ENCODE results near the gene ATP6V1G2.
"Not testable (repeated sequence)": the region's sequence is repeated elsewhere in the genome, so short reads cannot be mapped to it uniquely, and the experiment has no call there.

DNA sequence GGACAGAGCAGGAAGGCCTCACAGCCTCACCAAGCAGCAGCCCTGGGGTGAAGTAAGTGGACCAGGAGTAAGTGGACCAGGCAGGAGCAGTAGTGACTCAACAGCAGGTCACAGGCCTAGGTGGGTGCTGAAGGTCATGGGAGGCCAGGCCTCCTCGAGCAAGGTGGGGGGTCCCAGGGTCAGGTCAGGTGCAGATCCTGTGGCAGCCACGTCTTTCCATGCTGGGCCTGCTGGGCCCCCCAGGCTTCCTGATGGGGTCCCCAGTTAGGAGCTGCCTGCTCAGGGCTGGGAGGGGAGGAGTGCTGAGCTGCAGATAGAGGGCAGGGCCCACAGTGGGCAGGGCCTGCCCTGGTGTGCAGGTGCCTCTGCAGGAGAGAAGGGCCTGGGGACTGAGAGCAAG, 37.4 kb downstream of the ATP6V1G2 start:
- not testable (repeated sequence) for TF ChIP-seq POLR2AphosphoS5 (IDR thresholded peaks at IDR 0.05; ENCODE audit: low read depth); EZH2 (IDR thresholded peaks at IDR 0.05; ENCODE audit: low read depth, unreplicated experiment); JUNB (IDR thresholded peaks at IDR 0.05; ENCODE audit: unreplicated experiment); EZH2phosphoT487 (IDR thresholded peaks at IDR 0.05; ENCODE audit: unreplicated experiment); CREB1 (CRISPR knock-in tag; IDR thresholded peaks at IDR 0.05; ENCODE audit: low read depth); ZNF114 (CRISPR knock-in tag; IDR thresholded peaks at IDR 0.05); NANOG (IDR thresholded peaks at IDR 0.05; ENCODE audit: borderline replicate concordance); STAT1 (IDR thresholded peaks at IDR 0.05; ENCODE audit: unreplicated experiment); ZNF331 (CRISPR knock-in tag; IDR thresholded peaks at IDR 0.05; ENCODE audit: low read depth)
- TF ChIP-seq, protein P1, sequence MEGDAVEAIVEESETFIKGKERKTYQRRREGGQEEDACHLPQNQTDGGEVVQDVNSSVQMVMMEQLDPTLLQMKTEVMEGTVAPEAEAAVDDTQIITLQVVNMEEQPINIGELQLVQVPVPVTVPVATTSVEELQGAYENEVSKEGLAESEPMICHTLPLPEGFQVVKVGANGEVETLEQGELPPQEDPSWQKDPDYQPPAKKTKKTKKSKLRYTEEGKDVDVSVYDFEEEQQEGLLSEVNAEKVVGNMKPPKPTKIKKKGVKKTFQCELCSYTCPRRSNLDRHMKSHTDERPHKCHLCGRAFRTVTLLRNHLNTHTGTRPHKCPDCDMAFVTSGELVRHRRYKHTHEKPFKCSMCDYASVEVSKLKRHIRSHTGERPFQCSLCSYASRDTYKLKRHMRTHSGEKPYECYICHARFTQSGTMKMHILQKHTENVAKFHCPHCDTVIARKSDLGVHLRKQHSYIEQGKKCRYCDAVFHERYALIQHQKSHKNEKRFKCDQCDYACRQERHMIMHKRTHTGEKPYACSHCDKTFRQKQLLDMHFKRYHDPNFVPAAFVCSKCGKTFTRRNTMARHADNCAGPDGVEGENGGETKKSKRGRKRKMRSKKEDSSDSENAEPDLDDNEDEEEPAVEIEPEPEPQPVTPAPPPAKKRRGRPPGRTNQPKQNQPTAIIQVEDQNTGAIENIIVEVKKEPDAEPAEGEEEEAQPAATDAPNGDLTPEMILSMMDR (conservative IDR thresholded peaks at IDR 0.05; ENCODE audit: low read depth in 2 of 2): not testable (repeated sequence)
- TF ChIP-seq, protein P2, sequence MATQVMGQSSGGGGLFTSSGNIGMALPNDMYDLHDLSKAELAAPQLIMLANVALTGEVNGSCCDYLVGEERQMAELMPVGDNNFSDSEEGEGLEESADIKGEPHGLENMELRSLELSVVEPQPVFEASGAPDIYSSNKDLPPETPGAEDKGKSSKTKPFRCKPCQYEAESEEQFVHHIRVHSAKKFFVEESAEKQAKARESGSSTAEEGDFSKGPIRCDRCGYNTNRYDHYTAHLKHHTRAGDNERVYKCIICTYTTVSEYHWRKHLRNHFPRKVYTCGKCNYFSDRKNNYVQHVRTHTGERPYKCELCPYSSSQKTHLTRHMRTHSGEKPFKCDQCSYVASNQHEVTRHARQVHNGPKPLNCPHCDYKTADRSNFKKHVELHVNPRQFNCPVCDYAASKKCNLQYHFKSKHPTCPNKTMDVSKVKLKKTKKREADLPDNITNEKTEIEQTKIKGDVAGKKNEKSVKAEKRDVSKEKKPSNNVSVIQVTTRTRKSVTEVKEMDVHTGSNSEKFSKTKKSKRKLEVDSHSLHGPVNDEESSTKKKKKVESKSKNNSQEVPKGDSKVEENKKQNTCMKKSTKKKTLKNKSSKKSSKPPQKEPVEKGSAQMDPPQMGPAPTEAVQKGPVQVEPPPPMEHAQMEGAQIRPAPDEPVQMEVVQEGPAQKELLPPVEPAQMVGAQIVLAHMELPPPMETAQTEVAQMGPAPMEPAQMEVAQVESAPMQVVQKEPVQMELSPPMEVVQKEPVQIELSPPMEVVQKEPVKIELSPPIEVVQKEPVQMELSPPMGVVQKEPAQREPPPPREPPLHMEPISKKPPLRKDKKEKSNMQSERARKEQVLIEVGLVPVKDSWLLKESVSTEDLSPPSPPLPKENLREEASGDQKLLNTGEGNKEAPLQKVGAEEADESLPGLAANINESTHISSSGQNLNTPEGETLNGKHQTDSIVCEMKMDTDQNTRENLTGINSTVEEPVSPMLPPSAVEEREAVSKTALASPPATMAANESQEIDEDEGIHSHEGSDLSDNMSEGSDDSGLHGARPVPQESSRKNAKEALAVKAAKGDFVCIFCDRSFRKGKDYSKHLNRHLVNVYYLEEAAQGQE (IDR thresholded peaks at IDR 0.05; ENCODE audit: unreplicated experiment): not testable (repeated sequence)
- TF ChIP-seq, protein P3, sequence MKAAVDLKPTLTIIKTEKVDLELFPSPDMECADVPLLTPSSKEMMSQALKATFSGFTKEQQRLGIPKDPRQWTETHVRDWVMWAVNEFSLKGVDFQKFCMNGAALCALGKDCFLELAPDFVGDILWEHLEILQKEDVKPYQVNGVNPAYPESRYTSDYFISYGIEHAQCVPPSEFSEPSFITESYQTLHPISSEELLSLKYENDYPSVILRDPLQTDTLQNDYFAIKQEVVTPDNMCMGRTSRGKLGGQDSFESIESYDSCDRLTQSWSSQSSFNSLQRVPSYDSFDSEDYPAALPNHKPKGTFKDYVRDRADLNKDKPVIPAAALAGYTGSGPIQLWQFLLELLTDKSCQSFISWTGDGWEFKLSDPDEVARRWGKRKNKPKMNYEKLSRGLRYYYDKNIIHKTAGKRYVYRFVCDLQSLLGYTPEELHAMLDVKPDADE (IDR thresholded peaks at IDR 0.05): not testable (repeated sequence)
- TF ChIP-seq, protein P4, sequence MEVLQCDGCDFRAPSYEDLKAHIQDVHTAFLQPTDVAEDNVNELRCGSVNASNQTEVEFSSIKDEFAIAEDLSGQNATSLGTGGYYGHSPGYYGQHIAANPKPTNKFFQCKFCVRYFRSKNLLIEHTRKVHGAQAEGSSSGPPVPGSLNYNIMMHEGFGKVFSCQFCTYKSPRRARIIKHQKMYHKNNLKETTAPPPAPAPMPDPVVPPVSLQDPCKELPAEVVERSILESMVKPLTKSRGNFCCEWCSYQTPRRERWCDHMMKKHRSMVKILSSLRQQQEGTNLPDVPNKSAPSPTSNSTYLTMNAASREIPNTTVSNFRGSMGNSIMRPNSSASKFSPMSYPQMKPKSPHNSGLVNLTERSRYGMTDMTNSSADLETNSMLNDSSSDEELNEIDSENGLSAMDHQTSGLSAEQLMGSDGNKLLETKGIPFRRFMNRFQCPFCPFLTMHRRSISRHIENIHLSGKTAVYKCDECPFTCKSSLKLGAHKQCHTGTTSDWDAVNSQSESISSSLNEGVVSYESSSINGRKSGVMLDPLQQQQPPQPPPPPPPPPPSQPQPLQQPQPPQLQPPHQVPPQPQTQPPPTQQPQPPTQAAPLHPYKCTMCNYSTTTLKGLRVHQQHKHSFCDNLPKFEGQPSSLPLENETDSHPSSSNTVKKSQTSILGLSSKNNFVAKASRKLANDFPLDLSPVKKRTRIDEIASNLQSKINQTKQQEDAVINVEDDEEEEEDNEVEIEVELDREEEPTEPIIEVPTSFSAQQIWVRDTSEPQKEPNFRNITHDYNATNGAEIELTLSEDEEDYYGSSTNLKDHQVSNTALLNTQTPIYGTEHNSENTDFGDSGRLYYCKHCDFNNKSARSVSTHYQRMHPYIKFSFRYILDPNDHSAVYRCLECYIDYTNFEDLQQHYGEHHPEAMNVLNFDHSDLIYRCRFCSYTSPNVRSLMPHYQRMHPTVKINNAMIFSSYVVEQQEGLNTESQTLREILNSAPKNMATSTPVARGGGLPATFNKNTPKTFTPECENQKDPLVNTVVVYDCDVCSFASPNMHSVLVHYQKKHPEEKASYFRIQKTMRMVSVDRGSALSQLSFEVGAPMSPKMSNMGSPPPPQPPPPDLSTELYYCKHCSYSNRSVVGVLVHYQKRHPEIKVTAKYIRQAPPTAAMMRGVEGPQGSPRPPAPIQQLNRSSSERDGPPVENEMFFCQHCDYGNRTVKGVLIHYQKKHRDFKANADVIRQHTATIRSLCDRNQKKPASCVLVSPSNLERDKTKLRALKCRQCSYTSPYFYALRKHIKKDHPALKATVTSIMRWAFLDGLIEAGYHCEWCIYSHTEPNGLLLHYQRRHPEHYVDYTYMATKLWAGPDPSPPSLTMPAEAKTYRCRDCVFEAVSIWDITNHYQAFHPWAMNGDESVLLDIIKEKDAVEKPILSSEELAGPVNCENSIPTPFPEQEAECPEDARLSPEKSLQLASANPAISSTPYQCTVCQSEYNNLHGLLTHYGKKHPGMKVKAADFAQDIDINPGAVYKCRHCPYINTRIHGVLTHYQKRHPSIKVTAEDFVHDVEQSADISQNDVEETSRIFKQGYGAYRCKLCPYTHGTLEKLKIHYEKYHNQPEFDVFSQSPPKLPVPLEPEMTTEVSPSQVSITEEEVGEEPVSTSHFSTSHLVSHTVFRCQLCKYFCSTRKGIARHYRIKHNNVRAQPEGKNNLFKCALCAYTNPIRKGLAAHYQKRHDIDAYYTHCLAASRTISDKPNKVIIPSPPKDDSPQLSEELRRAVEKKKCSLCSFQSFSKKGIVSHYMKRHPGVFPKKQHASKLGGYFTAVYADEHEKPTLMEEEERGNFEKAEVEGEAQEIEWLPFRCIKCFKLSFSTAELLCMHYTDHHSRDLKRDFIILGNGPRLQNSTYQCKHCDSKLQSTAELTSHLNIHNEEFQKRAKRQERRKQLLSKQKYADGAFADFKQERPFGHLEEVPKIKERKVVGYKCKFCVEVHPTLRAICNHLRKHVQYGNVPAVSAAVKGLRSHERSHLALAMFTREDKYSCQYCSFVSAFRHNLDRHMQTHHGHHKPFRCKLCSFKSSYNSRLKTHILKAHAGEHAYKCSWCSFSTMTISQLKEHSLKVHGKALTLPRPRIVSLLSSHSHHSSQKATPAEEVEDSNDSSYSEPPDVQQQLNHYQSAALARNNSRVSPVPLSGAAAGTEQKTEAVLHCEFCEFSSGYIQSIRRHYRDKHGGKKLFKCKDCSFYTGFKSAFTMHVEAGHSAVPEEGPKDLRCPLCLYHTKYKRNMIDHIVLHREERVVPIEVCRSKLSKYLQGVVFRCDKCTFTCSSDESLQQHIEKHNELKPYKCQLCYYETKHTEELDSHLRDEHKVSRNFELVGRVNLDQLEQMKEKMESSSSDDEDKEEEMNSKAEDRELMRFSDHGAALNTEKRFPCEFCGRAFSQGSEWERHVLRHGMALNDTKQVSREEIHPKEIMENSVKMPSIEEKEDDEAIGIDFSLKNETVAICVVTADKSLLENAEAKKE (CRISPR knock-in tag; IDR thresholded peaks at IDR 0.05): not testable (repeated sequence)

Data from GM23338 (cell line).